Panc1 (cell line): Measurements from ENCODE around the gene TECPR2. TPM values are rescaled to one million over a fixed set of nuclear protein-coding genes. Genes with fewer than 3 reads are reported as not detected.
A peak's percentile ranks its signal among the peaks of the same experiment; 100 is the strongest.

Experiments
- ATAC-seq: fragments of 200-7000 bp; cut with Tn5 transposase; 2 replicates; pipeline ENCODE4 v1.9.1; 2020; ENCODE audit warnings: mild to moderate bottlenecking, moderate library complexity
- BruUV-seq: library from RNA; stranded (reverse); fragments of 400-500 nt; replicated peaks from 2 replicates; lab custom pipeline; 2021; lab: Mats Ljungman, UMichigan
- CTCF ChIA-PET: fragments of 300-600 bp; sonication (Branson Sonifier 250); formaldehyde crosslinking; loops from one replicate; lab custom pipeline; 2022; ENCODE audit warnings: antibody characterized with exemption; lab: Charles Lee
- POLR2A ChIA-PET: fragments of 300-600 bp; sonication (Branson Sonifier 250); formaldehyde crosslinking; loops from one replicate; lab custom pipeline; 2022; ENCODE audit warnings: antibody characterized with exemption; lab: Charles Lee
- DNase-seq: peaks from one replicate; pipeline ENCODE4 v3.0.0-alpha.2; 2010; ENCODE audit warnings: low read depth, low spot score
- H3K27ac ChIP-seq: 2 replicates; pipeline ENCODE4 v1.5.1; 2011; ENCODE audit warnings: mild to moderate bottlenecking, low read length, inconsistent platforms
- H3K27me3 ChIP-seq: fragments of 200-500 bp; sonication (Bioruptor generic); 2 replicates; pipeline ENCODE4 v1.6.0; 2014; ENCODE audit warnings: low read length, inconsistent platforms; ENCODE audit not compliant: control insufficient read depth, insufficient read depth
- H3K36me3 ChIP-seq: fragments of 200-500 bp; sonication (Bioruptor generic); 2 replicates; pipeline ENCODE4 v1.5.1; 2014; ENCODE audit warnings: inconsistent platforms, mild to moderate bottlenecking, low read length, moderate library complexity; ENCODE audit not compliant: control insufficient read depth, insufficient read depth
- H3K4me1 ChIP-seq: 2 replicates; pipeline ENCODE4 v1.5.1; 2011; ENCODE audit warnings: inconsistent platforms, mild to moderate bottlenecking, low read length, moderate library complexity; ENCODE audit not compliant: control insufficient read depth, insufficient read depth
- H3K4me3 ChIP-seq, 2 experiments: 2 replicates each; pipeline ENCODE4 v1.5.1; 2011 to 2012; ENCODE audit warnings: low read depth in 2 of 2, low read length in 2 of 2, mild to moderate bottlenecking in 2 of 2, inconsistent platforms in 1 of 2, moderate library complexity in 1 of 2
- H3K9me3 ChIP-seq: fragments of 200-500 bp; sonication (Bioruptor generic); 2 replicates; pipeline ENCODE4 v1.5.1; 2014; ENCODE audit warnings: low read depth, mild to moderate bottlenecking, inconsistent platforms, low read length, moderate library complexity; ENCODE audit not compliant: control insufficient read depth, insufficient read depth
- CTCF ChIP-seq: fragments of 450-650 bp; IDR thresholded peaks from 2 replicates; pipeline ENCODE4 v1.5.1; 2017; ENCODE audit warnings: mild to moderate bottlenecking
- POLR2AphosphoS5 ChIP-seq: IDR thresholded peaks from 2 replicates; pipeline ENCODE4 v1.6.1; 2012; ENCODE audit warnings: mild to moderate bottlenecking, low read depth, low read length, moderate library complexity
- REST ChIP-seq, 2 experiments: IDR thresholded peaks; 2 replicates each; pipeline ENCODE4 v1.6.1; 2011 to 2012; ENCODE audit warnings: low read depth in 2 of 2, control low read depth in 1 of 2, low read length in 1 of 2, mild to moderate bottlenecking in 1 of 2, moderate library complexity in 1 of 2; ENCODE audit not compliant: insufficient read depth in 1 of 2
- SIN3A ChIP-seq: IDR thresholded peaks from 2 replicates; pipeline ENCODE4 v1.6.1; 2012; ENCODE audit warnings: low read depth, mild to moderate bottlenecking, low read length, moderate library complexity, borderline replicate concordance; ENCODE audit not compliant: insufficient read depth
- TCF7L2 ChIP-seq: IDR thresholded peaks from 2 replicates; pipeline ENCODE4 v1.6.1; 2011; ENCODE audit warnings: mild to moderate bottlenecking, low read depth, low read length, inconsistent platforms
- in situ Hi-C: cut with HindIII; loops from 2 replicates; pipeline ENCODE4 v1.10.0; 2016; ENCODE audit warnings: low sequenced_read_pairs, low pct_unique_long_range_greater_than_20kb
- intact Hi-C: fragments of 100-400 bp; cut with micrococcal nuclease; formaldehyde crosslinking; loops from one replicate; pipeline ENCODE4 v1.10.0; 2022; ENCODE audit not compliant: unreplicated experiment
- total RNA-seq: library from RNA; stranded (reverse); gene quantifications from one replicate; pipeline ENCODE4 v1.2.1, GENCODE V29; 2021; ENCODE audit not compliant: unreplicated experiment

TECPR2 gene
- total RNA-seq, 1 experiment from 2014 or later = 15.5 TPM

- ChIA-PET POLR2A (no interaction called here), CTCF (no interaction called here)
- intact Hi-C loops = loop anchor here (10.0 kb wide), 1 partner anchor 352 kb away; the partner anchor contains the start of gene DYNC1H1
- peak overlapping the region; percentile 57 to 75 for H3K4me3 ChIP-seq
- ATAC-seq (peak; percentile 79), DNase-seq (peak; percentile 61)
- in situ Hi-C loops = loop anchor here (25.0 kb wide), 1 partner anchor 105 kb away; no protein-coding TSS in a partner anchor
- H3K27ac ChIP-seq = peak overlapping the region; percentile 87
- no peaks in the 10 kb centered on the region for H3K36me3 ChIP-seq
- TF ChIP-seq CTCF (peak; percentile 69), REST (IDR thresholded peaks at IDR 0.05; ENCODE audit: insufficient read depth in 1 of 2, low read depth in 2 of 2, low read length in 1 of 2) (no peak)
- no peaks in the 10 kb centered on the region for H3K27me3 ChIP-seq
- H3K4me1 ChIP-seq = peaks cover 25% of the 10 kb centered on the region
- BruUV-seq = no TSS peak
- no peaks in the 10 kb centered on the region for H3K9me3 ChIP-seq
These were observed 45.8 kb upstream of the TECPR2 start for GRCh38 chr14:102316743-102317563.

DNA sequence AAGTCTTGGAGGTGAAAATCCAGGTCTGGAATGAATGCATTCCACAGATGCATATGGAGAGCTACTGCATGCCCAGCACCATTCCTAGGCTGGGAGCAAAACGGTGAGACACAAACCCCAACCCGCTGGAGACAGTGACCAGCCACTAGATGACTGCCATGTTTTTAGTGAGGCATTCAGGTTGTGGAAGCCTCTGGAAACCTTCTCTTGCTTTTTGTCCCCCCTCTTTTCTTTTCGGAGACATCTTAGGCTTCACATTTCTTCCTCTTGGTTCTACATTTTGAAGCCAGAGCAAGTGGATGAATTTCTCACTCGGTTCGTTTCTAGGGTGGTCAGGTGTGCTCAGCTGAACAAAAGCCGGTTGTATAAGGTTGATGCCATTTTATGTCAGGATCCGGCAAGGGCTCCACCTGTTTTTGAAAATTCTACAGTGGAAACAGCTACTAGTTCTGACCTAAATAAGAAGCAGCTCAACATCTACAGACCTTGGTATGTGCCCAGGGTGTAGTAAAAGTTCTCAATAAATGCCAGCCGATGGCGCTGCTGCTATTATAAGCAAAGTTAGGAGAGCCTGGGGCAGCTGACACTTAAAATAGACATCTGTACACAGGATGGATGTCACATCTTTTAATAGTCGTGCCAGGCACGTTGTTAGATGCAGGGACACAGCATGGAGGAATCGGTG is 45.0 kb upstream of the TECPR2 start:
- in situ Hi-C loops = loop anchor here (25.0 kb wide), 1 partner anchor 105 kb away; no protein-coding TSS in a partner anchor
- DNase-seq (no peak), ATAC-seq (no peak)
- POLR2A ChIA-PET = no interaction called here
- intact Hi-C loops = loop anchor here (10.0 kb wide), 1 partner anchor 353 kb away; the partner anchor contains the start of gene DYNC1H1
- no peaks in the 10 kb centered on the region for H3K9me3 ChIP-seq
- H3K27ac ChIP-seq = peak overlapping the region; percentile 79
- peaks cover 25% of the 10 kb centered on the region for H3K4me1 ChIP-seq
- CTCF ChIA-PET = interaction anchor here (0.6 kb wide), 1 partner anchor 104 kb away, joined by 7 read pairs; no protein-coding TSS in a partner anchor
- H3K36me3 ChIP-seq = no peaks in the 10 kb centered on the region
- no peaks in the 10 kb centered on the region for H3K27me3 ChIP-seq
- BruUV-seq = no TSS peak
- no peak for TF ChIP-seq TCF7L2
- TF ChIP-seq SIN3A = no peak
- no peak for TF ChIP-seq POLR2AphosphoS5
- TF ChIP-seq REST (IDR thresholded peaks at IDR 0.05; ENCODE audit: insufficient read depth in 1 of 2, low read depth in 2 of 2, low read length in 1 of 2) = no peak
- peak; percentile 36 for TF ChIP-seq CTCF
- peak overlapping the region; percentile 57 to 75 for H3K4me3 ChIP-seq
